NB4 (cell line): ENCODE data around the gene CTDSPL.

ENCODE experiments used
- DNase-seq: peaks from one replicate; pipeline ENCODE4 v3.0.0; 2010; ENCODE audit warnings: low read depth
- H3K4me3 ChIP-seq: one replicate; pipeline ENCODE4 v1.5.1; 2011; ENCODE audit warnings: mild to moderate bottlenecking, low read depth, low read length, moderate library complexity
- CTCF ChIP-seq: IDR thresholded peaks from one replicate; pipeline ENCODE4 v1.5.1; 2012; ENCODE audit warnings: low read depth, low read length
- MAX ChIP-seq: IDR thresholded peaks from 2 replicates; pipeline ENCODE4 v1.6.1; 2011; ENCODE audit warnings: low read depth, low read length
- MYC ChIP-seq: IDR thresholded peaks from 2 replicates; pipeline ENCODE4 v1.6.1; 2011; ENCODE audit warnings: low read depth, low read length
- POLR2A ChIP-seq: IDR thresholded peaks from 2 replicates; pipeline ENCODE4 v1.6.1; 2011; ENCODE audit warnings: mild to moderate bottlenecking; ENCODE audit not compliant: insufficient read length; ENCODE audit errors: extremely low read depth

CTDSPL gene

GRCh38 chr3:37963635-37964034 is 102.0 kb downstream of the CTDSPL start:
- no peak for TF ChIP-seq MAX
- no peak for TF ChIP-seq POLR2A
- TF ChIP-seq CTCF, result no peak
- TF ChIP-seq MYC, result no peak
- DNase-seq, result no peak
- H3K4me3 ChIP-seq, result no peak overlapping the region

- TF ChIP-seq CTCF (no peak), MAX (no peak), POLR2A (no peak), MYC (no peak)
- no peak overlapping the region for H3K4me3 ChIP-seq
- DNase-seq, result no peak
Measured at GRCh38 chr3:37964146-37964545, 102.5 kb downstream of the CTDSPL start.

- H3K4me3 ChIP-seq, result no peak overlapping the region
- TF ChIP-seq CTCF, result no peak
- no peak for TF ChIP-seq MYC
- TF ChIP-seq MAX, result no peak
- no peak for TF ChIP-seq POLR2A
- DNase-seq, result no peak
Measured at GRCh38 chr3:37964716-37965115, 103.0 kb downstream of the CTDSPL start.

- no peak overlapping the region for H3K4me3 ChIP-seq
- peak; percentile 89 for TF ChIP-seq CTCF
- TF ChIP-seq MAX, result no peak
- peak; percentile 59 for DNase-seq
Measured at GRCh38 chr3:37967260-37967881, 105.7 kb downstream of the CTDSPL start.

DNA sequence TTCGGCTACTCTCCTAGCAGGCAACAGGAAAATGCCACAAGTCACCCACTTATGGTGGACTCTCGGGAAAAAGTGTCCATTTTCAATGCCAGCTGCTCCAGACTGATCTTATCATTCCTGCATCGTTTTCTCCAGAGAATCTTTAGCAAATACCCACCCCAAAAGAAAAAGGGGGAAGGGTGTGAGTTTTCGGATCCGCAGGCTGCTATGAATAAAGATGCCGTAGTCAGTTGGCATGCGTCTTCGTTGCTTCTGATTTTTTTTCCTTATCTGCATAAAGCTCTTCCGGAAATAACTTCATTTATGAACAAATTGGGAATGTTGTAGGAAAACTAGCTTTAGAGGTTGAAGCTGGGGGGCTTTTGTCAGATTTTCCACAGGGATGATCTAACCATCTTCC is 106.5 kb downstream of the CTDSPL start:
- no peak for TF ChIP-seq POLR2A
- no peak for TF ChIP-seq MAX
- TF ChIP-seq CTCF, result no peak
- TF ChIP-seq MYC, result no peak
- DNase-seq, result no peak
- H3K4me3 ChIP-seq, result no peak overlapping the region
